ENCODE data around the gene ZCCHC7. TPM values are rescaled to one million over a fixed set of nuclear protein-coding genes. Genes with fewer than 3 reads are reported as not detected.

ZCCHC7 gene
- total RNA-seq, 1 donor from 2014 or later = 12.0 TPM

DNA sequence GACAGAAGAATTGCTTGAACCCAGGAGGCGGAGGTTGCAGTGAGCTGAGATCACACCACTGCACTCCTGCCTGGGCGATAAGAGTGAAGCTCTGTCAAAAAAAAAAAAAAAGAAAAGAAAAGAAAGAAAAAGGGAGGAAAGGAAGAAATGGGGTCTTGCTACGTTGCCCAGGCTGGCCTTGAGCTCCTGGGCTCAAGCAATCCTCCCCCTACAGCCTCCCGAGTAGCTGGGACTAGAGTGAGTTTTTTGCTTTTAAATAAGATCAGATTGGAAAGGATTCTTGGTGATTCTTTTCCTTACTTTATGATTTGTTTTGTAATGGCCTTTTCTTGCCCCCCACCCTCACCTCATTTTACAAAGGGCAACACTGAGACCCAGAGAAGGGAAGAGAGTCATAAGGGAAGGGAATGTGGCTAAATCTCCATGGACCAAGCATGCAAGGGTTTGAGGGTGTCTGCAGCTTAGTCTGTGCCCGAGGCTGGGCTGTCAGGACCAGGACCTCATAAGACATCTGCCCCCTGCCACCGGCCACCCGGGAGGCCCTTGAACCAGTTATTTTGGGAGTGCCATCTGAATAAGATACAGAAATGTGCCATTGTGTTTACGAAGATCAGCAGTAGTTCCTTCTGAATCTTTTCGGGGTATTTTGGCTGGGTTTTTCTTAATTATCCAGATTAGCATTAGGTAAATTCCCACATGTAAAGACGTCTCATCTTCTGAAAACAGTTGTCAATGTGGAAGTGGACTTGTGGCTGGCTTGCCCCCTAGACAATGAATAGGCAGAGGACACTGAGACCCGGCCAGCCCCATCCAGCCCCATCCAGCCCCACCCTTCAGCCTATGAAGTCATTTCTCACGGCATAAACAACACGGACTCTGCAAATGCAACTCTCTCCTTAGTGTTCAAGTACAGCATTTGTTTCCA lies 257.6 kb downstream of the ZCCHC7 start:
- Mint-ChIP-seq H3K9me3 (ENCODE audit: unreplicated experiment) (no peaks in the 10 kb centered on the region), H3K27ac (ENCODE audit: unreplicated experiment) (no peak overlapping the region), H3K27me3 (ENCODE audit: unreplicated experiment) (peaks cover 1% of the 10 kb centered on the region), H3K4me3 (ENCODE audit: unreplicated experiment) (no peak overlapping the region), H3K4me1 (ENCODE audit: unreplicated experiment) (no peaks in the 10 kb centered on the region), H3K36me3 (ENCODE audit: low read depth, unreplicated experiment) (peaks cover 5% of the 10 kb centered on the region)
- DNase-seq (ENCODE audit: low spot score) = no peak
- no peak for TF ChIP-seq CTCF (IDR thresholded peaks at IDR 0.05; ENCODE audit: unreplicated experiment)

GRCh38 chr9:37378613-37379004 lies 258.2 kb downstream of the ZCCHC7 start:
- peaks cover 1% of the 10 kb centered on the region for H3K27me3 Mint-ChIP-seq (ENCODE audit: unreplicated experiment)

DNA sequence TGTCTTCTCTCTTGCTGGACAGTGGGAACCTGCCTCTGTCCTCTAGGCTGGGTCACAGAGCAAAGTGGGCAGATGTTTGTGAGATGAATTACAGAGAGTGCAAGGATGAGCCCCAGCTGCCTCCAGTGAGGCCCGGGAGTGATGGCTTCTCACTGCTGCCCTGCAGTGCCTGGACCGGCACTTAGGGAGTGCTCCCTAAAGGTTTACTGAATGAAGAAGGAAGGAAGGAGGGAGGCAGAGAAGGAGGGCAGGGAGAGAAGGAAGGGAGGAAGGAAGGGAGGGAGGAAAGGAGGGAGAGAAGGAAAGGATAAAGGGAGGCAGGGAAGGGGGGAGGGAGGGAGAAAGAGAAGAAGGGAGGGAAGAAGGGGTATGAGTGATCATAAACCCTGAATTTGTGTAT lies 259.5 kb downstream of the ZCCHC7 start:
- H3K36me3 Mint-ChIP-seq (ENCODE audit: low read depth, unreplicated experiment) = peaks cover 5% of the 10 kb centered on the region
- H3K27me3 Mint-ChIP-seq (ENCODE audit: unreplicated experiment) = peaks cover 3% of the 10 kb centered on the region
- no peak for DNase-seq (ENCODE audit: low spot score)
- no peaks in the 10 kb centered on the region for H3K9me3 Mint-ChIP-seq (ENCODE audit: unreplicated experiment)
- TF ChIP-seq CTCF (IDR thresholded peaks at IDR 0.05; ENCODE audit: unreplicated experiment) = no peak
- H3K27ac Mint-ChIP-seq (ENCODE audit: unreplicated experiment) = no peak overlapping the region
- no peaks in the 10 kb centered on the region for H3K4me1 Mint-ChIP-seq (ENCODE audit: unreplicated experiment)
- no peak overlapping the region for H3K4me3 Mint-ChIP-seq (ENCODE audit: unreplicated experiment)

More at GRCh38 chr9:37378613-37379004, 258.2 kb downstream of the ZCCHC7 start:
- DNase-seq (ENCODE audit: low spot score) = no peak
- Mint-ChIP-seq H3K27ac (ENCODE audit: unreplicated experiment) (no peak overlapping the region), H3K4me1 (ENCODE audit: unreplicated experiment) (no peaks in the 10 kb centered on the region), H3K4me3 (ENCODE audit: unreplicated experiment) (no peak overlapping the region), H3K9me3 (ENCODE audit: unreplicated experiment) (no peaks in the 10 kb centered on the region), H3K36me3 (ENCODE audit: low read depth, unreplicated experiment) (peaks cover 5% of the 10 kb centered on the region)
- TF ChIP-seq CTCF (IDR thresholded peaks at IDR 0.05; ENCODE audit: unreplicated experiment) = no peak

DNA sequence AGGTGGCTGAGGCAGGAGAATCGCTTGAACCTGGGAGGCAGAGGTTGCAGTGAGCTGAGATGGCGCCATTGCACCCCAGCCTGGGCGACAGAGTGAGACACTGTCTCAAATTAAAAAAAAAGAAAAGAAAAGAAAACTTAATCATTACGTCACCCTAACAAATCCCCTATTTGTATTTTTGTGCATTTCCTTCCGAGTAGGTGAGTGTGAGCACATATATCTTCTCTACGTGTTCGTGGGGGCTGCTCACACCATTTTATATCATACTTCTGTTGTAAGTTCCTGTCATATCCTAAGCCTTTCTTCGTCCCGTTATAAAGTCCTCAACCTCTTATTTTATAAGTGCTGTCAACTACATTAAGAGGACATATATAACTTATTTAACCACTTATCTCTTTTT lies 260.2 kb downstream of the ZCCHC7 start:
- H3K27me3 Mint-ChIP-seq (ENCODE audit: unreplicated experiment) = peaks cover 3% of the 10 kb centered on the region
- no peaks in the 10 kb centered on the region for H3K4me1 Mint-ChIP-seq (ENCODE audit: unreplicated experiment)

More for the DNA sequence above, 260.2 kb downstream of the ZCCHC7 start:
- H3K9me3 Mint-ChIP-seq (ENCODE audit: unreplicated experiment) = no peaks in the 10 kb centered on the region
- DNase-seq (ENCODE audit: low spot score) = no peak
- peaks cover 5% of the 10 kb centered on the region for H3K36me3 Mint-ChIP-seq (ENCODE audit: low read depth, unreplicated experiment)
- TF ChIP-seq CTCF (IDR thresholded peaks at IDR 0.05; ENCODE audit: unreplicated experiment) = no peak
- H3K27ac Mint-ChIP-seq (ENCODE audit: unreplicated experiment) = no peak overlapping the region
- no peak overlapping the region for H3K4me3 Mint-ChIP-seq (ENCODE audit: unreplicated experiment)
